Measurements from ENCODE around the gene GOLGA8F. TPM values are rescaled to one million over a fixed set of nuclear protein-coding genes. Genes with fewer than 3 reads are reported as not detected.

GOLGA8F gene, protein sequence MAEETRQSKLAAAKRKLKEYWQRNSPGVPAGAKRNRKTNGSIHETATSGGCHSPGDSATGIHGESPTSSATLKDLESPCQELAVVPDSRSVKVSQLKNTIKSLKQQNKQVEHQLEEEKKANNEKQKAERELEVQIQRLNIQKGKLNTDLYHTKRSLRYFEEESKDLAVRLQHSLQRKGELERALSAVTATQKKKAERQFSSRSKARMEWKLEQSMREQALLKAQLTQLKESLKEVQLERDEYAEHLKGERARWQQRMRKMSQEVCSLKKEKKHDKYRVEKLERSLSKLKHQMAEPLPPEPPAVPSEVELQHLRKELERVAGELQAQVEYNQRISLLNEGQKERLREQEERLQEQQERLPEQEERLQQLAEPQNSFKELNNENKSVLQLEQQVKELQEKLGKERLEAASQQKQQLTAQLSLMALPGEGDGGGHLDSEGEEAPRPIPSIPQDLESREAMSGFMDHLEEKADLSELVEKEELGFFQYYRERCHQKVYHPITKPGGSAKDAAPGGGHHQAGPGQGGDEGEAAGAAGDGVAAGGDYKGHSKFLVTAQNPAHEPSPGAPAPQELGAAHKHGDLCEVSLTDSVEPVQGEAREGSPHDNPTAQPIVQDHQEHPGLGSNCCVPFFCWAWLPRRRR
- total RNA-seq (2022; extraction: Qiagen RNA extraction; ENCODE audit: low read depth): 0.05 TPM in 1 of 5 replicates, not detected in the others

DNA sequence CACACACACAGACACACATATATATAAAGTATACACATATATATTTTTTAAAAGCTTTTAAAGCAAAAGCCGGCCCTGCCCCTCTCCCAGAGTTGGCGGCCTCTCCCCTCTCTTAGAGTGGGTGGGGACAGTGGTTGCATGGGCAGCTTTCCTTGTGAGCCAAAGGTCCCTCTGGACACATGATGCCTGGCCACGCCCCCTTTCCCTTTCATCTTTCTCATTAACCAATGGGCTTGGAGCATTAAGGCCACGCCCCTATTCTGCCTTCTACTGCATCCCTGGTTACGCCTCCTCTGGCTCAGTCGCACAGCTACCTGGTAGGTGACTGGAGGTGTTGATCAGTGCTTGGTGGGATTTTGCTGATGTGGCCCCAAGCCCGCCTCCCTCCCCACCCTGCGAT is at the start of gene GOLGA8F:
Gene GOLGA8F, plus strand, starts transcription at position 301 of the 400 bp plus-strand sequence. Its CDS starts 98 bp downstream, at position 399.

DNA sequence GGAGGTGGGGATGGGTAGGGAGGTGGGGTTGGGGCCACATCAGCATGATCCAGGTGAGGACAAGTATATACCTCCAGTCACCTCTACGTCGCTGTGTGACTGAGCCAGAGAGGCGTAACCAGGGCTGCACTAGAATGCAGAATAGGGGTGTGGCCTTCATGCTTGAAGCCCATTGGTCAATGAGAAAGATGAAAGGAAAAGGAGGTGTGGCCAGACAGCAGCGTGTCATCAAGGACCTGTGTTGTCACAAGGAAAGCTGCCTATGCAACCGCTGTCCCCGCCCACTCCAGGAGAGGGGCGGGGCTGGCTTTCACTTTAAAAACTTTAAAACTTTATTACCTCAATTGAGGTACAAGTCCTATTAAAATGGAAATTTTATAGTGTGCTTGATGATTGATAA is 20.5 kb upstream of the GOLGA8F start, which contains the start of gene GOLGA6L24:
Gene GOLGA6L24, minus strand, starts transcription at position 101 of the 400 bp plus-strand sequence. Its CDS starts 61 bp downstream, at position 40.

Other genes starting within 250 kb of the GOLGA8F start
- 36.4 to 49.9 TPM (median 47.1 TPM) in 5 replicates for gene HERC2, start 56.5 kb upstream of the GOLGA8F start, total RNA-seq (2022; extraction: Qiagen RNA extraction; ENCODE audit: low read depth)
- gene GOLGA6L24, start 20.6 kb upstream of the GOLGA8F start, total RNA-seq (2022; extraction: Qiagen RNA extraction; ENCODE audit: low read depth): not detected in 5 replicates
- gene GOLGA8G, start 154.3 kb downstream of the GOLGA8F start, total RNA-seq (2022; extraction: Qiagen RNA extraction; ENCODE audit: low read depth): not detected in 5 replicates
- not detected in 5 replicates for gene GOLGA6L25, start 174.9 kb downstream of the GOLGA8F start, total RNA-seq (2022; extraction: Qiagen RNA extraction; ENCODE audit: low read depth)

Measured in A549 treated with GW870086 at 1 μM for 4 hours (cell line).